ENCODE results near the gene GNB1.
"Not testable (repeated sequence)": the region's sequence is repeated elsewhere in the genome, so short reads cannot be mapped to it uniquely, and the experiment has no call there.

Gene GNB1

DNA sequence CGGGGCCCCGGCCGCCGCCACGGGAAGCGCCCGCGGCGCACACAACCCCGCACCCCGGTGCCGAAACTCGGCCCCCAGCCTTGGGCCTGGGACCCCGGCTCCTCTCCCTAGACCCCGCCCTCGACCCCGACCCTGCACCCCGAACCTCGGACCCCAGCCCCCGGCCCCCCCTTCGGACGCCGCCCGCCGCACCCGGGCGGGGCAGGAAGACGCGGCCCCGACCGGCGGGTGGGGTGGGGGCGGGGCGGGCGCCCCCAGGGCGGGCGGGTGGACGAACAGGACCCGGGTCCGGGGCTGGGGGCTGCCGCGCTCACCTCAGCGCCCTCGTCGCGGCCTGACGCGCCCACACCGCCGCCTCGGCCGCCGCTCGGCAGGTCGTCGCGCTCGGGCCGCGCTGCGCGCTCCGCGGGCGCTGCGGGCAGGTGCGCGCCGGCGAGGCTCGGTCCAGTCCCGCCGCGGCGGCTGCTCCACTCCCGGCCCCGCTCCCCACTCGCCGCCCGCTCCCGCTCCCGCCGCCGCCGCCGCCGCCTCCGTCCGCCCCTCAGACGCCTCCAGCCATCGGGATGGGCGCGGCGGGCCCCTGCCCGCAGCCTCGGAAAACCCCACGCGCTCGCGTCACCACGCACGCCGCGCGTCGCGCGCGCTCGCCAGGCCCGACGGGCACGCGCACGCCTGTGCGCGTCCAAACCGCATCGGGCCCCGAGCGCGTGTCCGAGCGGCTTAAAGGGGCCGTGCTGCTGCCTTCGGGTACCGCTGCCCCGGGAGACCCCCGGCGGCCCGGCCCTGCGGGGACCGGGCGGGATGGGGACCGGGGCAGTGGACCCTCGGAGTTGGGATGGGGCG lies at the start of gene GNB1:
Gene GNB1 (minus strand): TSS at position 582 of the 843 bp plus-strand sequence. CDS start 65,634 bp downstream, outside the sequence.
- peak; percentile 92 for DNase-seq (ENCODE audit: low spot score)

DNA sequence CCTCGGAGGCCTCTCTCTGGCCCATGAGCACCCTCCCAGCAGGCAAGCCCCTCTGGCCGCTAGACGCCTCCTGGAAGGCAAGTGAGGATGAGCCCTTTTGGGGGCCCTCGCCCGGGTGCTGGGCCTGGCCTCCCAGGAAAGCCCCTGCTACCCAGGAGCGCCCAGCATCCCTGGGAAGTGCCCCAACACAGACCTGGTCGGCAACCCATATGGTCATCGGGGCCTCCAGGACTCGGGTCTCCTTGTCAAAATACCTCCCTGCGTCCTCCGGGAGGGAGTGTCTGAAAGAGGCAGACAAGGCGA lies 49.2 kb upstream of the GNB1 start:
- DNase-seq (ENCODE audit: low spot score) = no peak

DNA sequence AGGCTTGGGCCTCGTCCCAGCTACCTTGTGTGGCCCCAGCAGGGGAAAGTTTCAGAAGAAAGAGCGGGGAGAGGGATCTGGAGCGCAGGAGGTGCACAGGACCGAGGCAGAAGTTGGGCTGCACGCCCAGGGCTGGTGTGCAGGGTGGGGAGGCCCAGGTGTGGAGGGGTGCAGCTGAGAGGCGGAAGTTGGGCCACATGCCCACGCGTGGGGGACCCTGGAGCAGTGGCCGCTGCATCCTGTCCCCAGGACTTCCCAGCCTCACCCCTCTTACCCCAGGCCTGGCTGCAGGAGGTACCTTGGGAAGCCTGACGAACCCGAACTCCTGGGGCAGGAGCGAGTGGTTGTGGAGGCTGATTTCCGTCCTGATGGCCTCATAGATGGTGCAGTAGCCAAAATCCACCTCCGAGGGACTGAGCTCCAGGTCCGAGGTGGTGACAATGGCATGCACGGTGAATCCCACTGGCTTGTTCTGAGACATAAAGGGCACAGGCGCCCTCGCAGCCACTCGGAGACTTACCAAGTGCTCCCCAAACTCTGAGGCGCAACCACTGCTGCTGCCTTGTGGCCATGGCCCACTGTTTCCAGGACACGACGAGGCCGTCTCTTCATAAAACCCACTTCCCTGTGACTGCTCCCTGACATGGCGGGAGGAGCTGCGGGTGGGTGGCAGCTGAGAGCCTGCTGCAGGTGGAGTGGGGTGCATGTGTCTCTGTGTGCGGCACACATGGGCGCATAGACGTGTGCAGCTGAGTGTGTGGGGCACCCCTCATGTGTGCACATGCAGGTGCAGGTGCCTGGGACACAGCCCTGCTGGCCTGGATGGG lies 48.6 kb upstream of the GNB1 start:
- no peak for DNase-seq (ENCODE audit: low spot score)

DNA sequence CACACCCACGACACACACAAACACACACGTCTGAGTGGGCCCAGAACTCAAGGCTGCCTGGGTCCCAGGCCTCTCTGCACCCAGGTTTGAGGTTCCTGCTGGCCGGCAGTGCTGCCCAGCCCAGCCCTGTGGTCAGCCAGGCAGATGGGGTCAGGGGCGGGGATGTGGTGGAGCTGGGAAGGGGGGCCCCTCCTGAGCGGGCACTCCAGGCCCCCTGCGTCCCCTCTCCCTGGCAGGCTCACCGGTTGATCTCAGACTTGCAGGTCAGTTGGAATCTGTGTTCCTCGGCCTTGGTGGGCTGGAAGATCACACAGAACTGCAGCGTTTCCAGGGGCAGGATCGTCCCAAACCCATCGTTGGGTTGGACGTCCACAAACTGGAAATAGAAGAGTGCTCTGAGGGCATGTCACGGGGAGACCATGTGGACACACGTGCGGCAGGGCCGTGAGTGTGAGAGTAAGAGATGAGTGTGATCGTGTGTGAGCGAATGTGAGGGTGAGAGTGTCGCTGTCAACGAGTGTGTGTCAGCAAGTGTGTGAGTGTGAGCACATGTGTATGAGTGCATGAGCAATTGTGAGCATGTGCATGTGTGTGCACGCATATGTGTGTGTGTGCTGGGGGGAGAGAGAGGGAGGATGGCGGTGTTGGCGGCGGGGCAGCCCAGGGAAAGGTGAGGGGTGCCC lies 47.9 kb upstream of the GNB1 start:
- DNase-seq (ENCODE audit: low spot score) = no peak

DNA sequence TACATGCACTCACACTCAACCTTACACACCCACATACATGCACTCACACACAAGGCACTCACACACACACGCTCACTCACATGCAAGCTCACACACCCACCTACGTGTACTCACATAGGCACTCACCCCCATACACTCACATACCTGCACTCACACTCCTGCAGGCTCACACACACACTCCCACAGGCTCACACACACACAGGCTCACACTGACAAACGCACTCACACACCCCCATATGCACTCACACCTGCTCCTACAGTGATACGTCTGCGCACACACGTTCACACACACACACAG lies 47.3 kb upstream of the GNB1 start:
- no peak for DNase-seq (ENCODE audit: low spot score)

DNA sequence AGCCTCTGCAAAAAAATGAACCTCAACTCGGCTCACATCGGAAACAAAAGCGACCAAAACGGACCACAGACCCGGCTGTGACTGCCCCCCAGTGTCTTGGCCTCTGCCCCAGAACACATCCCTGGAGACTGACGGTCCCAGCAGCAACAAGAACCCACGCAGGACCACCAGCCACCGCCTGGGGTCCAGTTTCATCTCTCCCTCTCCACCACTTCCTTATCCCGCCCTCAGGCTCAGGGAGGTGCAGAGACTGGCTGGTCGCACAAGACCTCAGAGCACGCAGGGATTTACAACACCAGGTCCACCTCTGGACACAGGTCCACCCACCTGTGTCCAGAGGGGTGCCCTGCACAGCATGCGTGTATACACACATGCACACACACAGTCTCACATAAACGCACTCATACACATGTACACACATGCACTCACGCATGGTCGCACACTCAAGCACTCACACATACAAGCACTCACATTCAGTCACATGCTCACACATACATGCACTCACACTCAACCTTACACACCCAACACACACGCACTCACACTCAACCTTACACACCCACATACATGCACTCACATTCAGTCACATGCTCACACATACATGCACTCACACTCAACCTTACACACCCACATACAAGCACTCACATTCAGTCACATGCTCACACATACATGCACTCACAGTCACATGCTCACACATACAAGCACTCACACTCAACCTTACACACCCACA lies 46.8 kb upstream of the GNB1 start:
- no peak for DNase-seq (ENCODE audit: low spot score)

DNA sequence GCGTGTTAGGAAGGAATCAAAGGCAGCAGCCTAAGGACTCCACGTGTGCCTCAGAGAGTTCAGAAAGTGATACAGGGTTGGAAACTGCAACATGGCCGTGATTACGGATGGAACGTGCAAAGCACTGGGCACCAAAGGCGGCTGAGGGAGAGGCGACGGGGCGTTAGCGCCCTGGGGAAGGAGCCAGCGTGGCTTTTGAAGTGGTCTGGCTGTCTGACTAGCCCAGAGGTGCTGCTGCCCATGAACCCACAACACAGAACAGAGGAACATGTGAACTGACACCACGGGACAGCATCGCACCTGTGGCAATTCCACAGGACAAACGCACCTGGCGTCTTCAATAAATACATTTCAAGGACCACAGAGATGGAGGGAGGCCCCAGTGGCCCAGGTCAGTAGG lies 46.2 kb upstream of the GNB1 start:
- DNase-seq (ENCODE audit: low spot score) = no peak

DNA sequence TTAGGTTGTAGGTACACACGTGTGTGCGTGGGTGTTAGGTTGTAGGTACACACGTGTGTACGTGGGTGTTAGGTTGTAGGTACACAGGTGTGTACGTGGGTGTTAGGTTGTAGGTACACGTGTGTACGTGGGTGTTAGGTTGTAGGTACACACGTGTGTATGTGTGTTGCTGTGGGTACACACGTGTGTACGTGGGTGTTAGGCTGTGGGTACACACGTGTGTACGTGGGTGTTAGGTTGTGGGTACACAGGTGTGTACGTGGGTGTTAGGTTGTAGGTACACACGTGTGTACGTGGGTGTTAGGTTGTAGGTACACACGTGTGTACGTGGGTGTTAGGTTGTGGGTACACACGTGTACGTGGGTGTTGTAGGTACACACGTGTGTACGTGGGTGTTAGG lies 44.0 kb upstream of the GNB1 start:
- not testable (repeated sequence) for DNase-seq (ENCODE audit: low spot score)

DNA sequence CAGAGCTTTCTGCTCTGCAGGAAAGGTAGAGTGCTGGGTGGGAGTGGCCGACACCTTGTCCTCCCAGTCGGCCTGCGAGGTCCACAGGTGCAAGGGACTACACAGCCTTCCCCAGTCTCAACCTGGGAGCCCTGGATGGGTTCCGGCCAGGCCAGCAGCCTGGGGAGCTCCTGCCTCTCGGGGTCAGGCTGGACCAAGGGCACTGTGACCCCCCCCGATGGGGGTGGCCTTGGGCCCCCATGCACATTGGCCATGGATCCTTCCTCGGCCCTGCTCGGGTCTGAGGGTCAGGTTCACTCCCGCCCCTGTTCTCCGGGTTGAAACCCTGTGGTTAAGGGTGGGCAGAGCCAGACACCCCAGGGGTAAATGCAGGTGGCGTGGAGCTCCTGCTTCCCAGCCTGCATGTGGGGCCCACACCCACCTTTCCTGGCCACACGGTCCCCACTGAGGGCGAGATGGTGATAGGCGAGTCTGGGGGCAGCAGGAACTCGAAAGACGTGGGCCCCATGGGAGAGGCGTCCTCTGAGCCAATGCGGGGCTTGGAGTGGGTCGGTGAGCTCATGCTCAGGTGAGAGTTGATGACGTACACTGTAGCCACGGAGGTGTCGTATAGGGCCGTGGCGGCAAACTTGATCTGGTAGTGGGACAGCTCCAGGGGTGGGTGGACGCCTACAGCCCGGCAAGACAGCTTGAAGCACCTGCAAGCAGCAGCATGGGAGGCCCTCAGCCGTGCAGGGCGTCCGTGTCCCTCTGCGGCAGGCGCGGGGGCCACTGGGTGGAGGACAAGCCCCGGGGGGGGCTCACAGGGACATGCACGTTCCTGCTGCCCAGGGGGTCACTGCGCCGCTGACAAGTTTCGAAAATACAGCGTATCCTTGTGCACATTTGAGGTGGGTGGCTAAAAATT lies 39.0 kb upstream of the GNB1 start:
- DNase-seq (ENCODE audit: low spot score) = peak; percentile 43

DNA sequence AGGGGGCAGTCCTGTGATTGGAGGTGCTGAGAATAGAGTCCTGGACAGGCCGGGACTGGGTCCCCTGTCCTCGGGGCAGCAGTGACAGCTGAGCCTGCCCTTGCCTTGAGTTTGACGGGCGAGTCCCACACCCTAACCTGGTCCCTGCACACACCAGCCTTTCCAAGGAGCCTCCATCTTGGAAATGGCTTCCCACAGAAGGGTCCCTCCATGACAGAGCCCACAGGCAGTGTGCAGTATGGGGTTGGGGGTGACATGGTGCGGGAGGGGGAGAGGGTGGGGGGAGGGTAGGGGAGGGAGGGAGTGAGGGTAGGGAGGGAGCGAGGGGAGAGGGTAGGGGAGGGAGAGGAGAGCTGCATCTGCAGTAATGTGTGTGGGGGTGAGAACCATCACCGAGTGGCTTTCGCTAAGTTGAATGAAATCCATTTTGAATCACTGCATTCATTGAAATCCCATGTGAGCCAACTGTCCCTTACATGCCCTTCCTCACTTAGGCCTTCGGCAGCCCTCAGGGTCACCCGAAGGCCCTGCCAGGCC lies 38.3 kb upstream of the GNB1 start:
- DNase-seq (ENCODE audit: low spot score) = no peak

DNA sequence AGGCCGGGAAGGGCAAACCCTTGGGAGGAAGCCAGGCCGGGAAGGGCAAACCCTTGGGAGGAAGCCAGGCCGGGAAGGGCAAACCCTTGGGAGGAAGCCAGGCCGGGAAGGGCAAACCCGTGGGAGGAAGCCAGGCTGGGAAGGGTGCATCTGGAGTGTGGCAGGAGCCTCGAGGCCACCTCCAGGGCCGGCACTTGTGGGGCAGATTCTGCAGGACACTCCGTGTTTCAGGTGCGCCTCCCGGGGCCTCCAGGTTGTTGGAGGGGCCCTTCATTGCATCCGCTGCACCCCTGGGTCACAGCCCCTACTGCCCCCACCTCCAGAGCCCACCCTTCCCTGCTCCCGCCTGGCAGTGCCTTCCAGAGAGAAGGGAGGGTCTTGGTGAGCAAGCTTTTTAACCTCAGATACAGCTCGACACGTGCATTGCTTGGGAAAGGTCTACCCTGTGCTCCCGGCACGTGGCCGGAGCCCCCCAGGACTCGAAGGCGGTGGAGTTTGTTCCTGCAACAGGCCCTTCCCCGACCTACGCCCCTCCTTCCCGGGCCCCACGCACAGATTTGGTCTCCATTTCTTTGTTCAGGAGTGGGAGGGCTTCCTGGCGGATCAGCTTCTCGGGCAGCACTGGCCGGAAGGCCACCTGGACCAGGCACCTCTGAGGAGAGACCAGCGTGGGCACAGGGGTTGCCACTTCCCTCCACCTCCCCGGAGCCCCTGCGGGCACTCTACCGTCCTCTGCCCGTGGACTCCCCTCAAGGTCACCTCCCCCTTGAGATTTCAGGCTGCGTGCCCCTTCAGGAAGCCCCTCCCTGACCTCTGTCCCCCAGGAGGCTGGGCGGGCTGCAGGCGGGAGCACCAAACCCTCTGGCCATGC lies 37.6 kb upstream of the GNB1 start:
- DNase-seq (ENCODE audit: low spot score) = peak; percentile 40

DNA sequence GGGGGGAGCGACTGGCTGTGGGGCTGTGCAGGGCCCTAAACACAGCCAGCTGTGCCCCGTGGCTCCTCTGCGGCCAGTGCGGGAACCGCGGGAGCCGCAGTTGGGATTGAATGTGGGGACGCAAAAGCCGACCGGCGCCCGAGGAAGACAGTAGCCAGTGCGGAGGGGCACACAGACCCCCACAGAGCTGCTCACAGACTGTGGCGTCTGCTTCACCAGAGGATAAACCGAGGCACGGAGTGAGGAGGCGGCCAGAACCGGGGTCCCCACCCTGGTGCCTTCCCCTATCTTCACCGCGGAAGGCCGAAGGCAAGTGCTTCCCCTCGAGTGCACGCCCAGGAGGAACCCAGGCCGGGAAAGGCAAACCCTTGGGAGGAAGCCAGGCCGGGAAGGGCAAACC lies 36.9 kb upstream of the GNB1 start:
- peak; percentile 36 for DNase-seq (ENCODE audit: low spot score)

DNA sequence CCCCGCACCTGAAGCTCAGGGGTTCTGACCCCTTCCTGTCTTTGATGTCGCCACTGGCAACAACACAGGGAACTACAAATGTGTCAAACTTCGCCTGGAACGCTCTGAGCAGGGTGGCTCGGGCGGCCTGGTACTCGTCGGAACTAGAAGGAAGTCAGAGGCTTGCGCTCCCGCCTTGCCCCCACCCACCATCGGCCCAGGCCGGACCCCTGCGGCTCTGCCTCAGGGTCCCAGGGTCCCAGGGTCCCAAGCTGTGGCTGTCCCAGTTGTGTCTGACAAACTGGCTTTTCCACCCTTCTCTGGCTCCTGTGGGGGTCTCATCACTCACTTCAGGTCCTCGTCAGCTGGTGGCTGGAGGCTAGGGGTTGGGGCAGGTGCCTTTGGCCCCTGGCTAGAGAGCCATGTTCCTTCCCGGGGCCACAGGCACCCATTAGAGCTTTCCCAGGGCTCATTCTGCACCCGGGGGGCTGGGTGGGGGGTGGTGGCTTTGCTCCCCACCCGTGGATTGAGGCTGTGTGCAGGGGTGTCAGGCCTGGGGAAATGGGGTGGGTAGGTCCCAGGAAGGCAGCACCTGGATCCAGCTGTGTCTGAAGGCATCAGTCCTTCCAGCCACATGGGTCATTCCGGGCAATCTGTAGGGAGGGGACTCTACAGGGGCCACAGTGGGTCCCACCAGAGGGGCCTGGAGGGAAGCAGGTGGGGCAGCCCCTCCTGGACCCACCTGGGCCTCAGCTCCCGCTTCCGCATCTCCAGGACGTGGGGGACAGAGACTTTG lies 36.2 kb upstream of the GNB1 start:
- DNase-seq (ENCODE audit: low spot score) = peak; percentile 39

DNA sequence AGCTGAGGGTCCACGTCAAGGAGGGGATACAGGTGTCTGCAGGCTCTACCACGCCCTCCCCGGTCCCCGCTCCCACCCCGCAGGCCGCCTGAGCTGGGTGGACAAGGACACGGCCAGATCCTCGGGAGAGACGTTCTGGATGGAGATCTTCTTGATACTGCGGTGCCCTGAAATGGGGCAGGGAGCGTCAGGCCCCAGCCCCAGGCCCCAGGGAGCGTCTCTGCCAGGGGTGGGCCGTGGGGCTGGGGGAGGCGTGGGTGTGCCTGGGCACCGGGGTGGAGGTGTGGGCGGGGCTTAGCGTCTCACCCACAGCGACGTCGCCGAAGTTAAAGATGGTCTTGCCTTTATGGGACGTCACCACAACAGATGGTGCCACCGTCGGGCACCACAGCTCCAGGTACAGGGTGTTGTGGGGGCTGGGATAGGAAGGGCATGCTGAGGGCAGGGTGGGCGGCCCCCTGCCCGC lies 35.5 kb upstream of the GNB1 start:
- peak; percentile 44 for DNase-seq (ENCODE audit: low spot score)

DNA sequence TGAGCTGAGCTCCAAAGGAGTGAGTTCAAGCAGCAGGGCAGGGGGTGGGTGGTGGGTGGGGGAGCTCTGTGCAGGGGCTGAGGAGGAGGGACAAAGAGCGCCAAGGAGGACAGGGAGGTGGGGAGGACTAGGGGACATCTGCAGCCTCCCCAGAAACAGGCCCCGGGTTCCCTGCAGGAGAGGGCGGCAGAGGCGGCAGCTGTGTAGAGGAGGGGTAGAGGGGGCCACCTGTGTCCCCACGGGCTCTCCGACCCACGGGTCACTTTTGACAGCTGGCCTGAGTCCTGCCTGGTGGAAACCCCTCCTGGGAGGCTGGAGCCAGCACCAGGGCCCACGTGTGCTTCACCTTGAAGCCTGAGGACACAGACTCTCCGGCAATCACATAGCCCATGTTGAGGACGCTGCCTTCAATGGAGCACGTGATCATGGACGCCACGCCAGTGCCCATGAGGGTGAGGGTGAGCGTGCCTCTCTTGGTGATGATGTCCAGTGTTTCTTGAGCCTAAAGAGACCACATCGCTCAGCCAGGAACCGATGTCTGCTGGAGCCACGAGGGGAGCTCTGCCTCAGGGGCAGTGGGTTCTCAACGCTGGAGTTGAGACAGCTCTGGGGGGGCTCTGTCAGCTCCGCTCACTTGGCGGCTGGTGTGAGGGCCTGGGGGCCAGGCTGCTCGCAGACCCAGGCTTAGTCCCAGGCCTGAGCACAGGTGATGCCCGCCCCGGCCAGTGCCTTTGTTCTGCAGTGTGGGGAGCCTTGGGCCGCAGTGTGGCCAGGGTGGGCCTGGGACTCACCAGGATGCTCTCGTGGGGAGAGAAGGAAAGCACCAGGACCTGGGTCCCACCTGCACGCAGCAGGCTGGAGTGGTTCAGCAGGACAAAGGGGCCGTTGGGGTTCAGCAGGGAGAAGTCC lies 34.8 kb upstream of the GNB1 start:
- peak; percentile 45 for DNase-seq (ENCODE audit: low spot score)

DNA sequence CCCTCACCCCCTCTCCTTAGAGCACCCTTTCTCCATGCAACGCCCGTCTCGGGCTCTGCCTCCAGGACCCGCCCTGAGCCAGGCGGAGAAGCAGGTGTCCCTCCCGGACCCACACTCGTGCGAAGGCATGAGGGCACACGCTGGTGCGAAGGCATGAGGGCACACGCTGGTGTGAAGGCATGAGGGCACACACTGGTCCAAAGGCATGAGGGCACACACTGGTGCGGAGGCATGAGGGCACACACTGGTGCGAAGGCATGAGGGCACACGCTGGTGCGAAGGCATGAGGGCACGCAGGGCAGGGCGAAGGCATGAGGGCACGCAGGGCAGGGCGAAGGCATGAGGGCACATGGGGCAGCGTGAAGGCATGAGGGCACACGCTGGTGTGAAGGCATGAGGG lies 34.0 kb upstream of the GNB1 start:
- DNase-seq (ENCODE audit: low spot score) = no peak

DNA sequence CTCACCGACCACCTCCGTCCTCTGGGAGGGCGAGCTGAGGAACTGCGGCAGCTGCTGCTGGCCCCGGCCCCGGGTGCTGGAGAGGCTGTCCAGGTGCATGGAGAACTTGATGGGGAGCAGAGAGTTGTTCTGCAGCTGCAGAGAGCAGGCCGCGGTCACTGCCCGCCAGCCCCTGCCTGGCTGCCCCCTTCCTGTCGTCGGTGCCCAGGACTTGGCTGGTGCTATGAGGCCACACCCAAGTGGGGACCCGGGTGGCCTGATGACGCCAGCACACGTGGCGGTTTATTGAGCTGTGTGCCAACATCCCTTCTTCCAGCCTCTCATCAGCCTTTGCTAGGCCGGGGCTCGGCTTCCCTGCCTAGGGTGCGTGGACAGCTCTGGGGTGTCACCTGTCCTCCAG lies 33.5 kb upstream of the GNB1 start:
- no peak for DNase-seq (ENCODE audit: low spot score)

All from ecto neural progenitor cell (in vitro differentiated cells).